IPS-NIHi7 (cell line): ENCODE results near the gene OR10A5.
A peak's percentile ranks its signal among the peaks of the same experiment; 100 is the strongest.
"Not testable (repeated sequence)": the region's sequence is repeated elsewhere in the genome, so short reads cannot be mapped to it uniquely, and the experiment has no call there.

Experiments
- DNase-seq: peaks from one replicate; pipeline ENCODE4 v3.0.0; 2012; ENCODE audit warnings: mixed read lengths; ENCODE audit errors: extremely low spot score

Gene OR10A5, protein sequence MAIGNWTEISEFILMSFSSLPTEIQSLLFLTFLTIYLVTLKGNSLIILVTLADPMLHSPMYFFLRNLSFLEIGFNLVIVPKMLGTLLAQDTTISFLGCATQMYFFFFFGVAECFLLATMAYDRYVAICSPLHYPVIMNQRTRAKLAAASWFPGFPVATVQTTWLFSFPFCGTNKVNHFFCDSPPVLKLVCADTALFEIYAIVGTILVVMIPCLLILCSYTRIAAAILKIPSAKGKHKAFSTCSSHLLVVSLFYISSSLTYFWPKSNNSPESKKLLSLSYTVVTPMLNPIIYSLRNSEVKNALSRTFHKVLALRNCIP

DNA sequence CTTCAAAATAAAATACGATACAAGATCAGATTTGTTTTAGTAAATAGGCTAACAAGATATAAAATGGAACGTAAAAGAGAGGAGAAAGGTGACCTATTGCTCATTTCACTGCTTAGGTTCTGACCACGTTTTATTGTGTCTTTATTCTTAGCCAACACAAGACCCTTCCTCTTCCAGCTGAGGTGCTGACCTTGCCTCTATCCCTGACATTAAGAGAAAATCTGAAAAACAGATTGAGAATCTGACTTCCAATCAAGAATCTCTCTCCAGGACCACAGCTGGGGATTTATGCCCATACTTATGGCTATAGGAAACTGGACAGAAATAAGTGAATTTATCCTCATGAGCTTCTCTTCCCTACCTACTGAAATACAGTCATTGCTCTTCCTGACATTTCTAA, at the start of gene OR10A5:
TSS of gene OR10A5 (plus strand) at position 301 of the 400 bp plus-strand sequence. CDS start at position 301, 0 bp downstream.
- DNase-seq = no peak

DNA sequence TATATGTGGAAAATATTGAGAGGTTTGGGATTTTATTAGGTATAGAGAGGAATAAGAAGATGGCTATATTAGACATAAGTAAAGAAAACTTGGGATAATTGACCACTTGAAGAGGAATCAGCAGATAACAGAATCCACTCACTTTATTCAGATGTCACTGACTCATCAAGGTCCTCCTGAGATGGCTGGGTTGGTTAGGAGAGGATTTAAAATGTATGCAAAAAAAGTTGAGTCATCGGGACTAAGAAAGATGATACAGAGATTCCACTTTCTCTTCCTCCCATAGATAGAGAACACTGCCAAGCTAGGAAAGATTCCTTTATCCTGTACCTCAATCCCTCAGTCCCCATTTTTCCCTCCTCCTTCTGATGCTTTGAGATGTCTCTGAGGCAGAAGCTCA, 46.1 kb upstream of the OR10A5 start, which contains the start of gene OR6A2:
TSS of gene OR6A2 (minus strand) at position 288 of the 400 bp plus-strand sequence. CDS start 3,981 bp downstream, outside the sequence.
- DNase-seq = no peak

DNA sequence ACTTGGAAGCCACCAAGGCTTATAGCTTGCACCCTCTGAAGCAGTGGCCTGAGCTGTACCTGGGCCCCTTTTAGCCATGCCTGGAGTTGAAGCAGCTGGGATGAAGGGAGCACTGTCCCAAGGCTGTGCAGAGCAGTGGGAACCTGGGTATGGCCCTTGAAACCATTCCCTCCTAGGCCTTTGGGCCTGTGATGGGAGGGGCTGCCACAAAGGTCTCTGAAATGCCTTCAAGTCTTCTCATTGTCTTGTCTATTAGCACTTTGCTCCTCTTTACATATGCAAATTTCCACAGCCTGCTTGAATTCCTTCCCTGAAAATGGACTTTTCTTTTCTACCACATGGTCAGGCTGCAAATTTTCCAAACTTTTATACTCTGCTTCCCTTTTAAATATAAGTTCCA, 44.4 kb upstream of the OR10A5 start:
- DNase-seq = not testable (repeated sequence)

- DNase-seq = peak; percentile 79
Measured at GRCh38 chr11:6812390-6813005, 33.0 kb upstream of the OR10A5 start.

DNA sequence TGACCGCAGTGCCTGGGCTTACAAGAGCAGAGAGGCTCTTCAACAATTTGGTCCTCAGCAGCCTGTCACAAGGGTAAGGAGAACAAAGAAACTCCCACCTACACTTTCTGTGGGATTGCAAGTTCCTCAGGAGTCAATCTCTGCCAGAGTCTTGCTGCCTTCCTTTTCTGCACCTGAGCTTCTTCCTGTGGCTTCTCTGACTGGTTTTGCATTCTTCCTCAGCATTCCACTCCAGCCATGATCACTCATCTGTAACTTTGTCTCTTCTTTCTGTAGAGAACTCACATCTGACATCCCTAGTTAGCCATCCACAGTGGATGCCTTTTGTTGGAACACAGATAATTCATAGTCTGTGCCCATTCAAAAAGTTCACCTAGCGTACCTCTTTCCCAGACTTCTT, 31.8 kb upstream of the OR10A5 start:
- no peak for DNase-seq

DNA sequence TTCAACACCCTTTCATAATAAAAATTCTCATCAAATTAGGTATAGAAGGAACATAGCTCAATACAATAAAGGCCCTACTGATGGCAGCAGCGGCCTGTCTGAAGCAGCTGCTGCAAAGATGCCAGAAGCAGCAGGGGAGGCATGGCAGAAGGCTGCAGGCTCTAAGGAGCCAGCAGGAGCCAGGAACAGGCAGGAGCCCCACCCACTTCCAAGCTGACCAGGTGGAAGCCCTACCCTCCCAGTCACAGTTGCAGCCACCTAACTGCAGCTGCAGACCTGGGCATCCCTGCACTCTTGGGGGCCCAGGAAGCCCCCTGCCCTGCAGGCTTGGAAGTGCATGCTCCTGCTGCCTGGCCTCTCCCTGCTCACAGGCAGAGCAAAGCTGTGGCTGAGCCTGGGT, 27.8 kb upstream of the OR10A5 start:
- peak; percentile 62 for DNase-seq

DNA sequence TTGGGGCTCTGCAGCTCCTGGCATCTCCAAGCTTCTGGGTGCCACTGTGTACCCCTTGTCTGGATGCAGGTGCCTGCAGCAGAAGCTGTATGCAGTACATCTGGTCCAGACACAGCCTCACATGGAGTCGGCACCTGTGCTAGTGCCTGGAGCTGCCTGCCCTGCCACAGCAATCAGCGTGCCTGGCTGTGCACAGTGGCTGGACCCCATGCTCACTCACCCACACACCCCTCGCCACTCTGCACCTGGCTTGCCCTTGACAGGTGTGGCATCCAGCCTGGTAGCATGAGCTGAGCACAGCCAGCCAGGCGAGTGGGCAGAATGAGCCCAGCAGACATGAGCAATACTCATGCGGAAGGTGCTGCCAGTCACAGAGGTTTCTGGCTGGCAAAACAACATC, 26.5 kb upstream of the OR10A5 start:
- DNase-seq = no peak

GRCh38 chr11:6824136-6824823, 21.2 kb upstream of the OR10A5 start:
- DNase-seq = no peak

GRCh38 chr11:6825231-6825744, 20.2 kb upstream of the OR10A5 start:
- no peak for DNase-seq

- no peak for DNase-seq
Measured at GRCh38 chr11:6828103-6828502, 17.4 kb upstream of the OR10A5 start.

DNA sequence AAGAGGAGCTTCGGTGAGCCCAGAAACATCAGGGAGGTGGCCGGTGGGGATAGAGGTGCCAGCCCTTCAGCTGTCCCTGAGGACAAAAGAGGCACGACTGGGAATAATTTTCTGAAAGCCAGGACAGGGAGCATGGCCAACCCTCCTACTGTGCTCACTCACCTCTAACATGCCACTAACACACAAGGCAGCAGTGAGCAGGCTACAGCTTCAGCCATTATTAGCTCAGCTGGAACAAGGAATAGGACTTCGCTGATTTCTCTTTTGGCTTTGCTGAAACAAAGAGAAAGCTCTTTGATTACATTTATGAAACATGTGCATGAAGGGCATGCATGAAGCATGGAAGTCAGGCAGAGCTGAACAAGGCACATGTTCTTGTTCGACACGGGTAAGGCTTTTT, 12.1 kb upstream of the OR10A5 start:
- no peak for DNase-seq

GRCh38 chr11:6834021-6834420, 11.5 kb upstream of the OR10A5 start:
- DNase-seq = no peak

DNA sequence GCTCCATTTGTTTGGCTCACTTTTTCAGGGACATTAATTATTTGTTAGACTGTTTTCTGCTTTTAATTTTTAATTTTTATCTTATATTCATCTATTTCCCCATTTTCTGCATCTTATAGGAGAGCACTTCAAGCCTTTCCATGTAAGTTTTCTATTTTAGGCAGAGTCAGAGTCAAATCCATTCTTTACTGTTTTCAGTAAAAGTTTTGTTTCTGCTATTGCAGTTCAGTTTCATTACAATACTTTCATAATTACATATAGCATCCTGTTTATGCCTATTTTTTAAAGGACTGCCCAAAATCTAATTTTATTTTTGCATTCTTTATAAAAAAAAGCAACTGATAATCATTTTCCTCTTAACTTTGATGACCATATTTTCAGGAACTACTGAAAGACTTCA, 3.8 kb upstream of the OR10A5 start:
- DNase-seq = no peak

DNA sequence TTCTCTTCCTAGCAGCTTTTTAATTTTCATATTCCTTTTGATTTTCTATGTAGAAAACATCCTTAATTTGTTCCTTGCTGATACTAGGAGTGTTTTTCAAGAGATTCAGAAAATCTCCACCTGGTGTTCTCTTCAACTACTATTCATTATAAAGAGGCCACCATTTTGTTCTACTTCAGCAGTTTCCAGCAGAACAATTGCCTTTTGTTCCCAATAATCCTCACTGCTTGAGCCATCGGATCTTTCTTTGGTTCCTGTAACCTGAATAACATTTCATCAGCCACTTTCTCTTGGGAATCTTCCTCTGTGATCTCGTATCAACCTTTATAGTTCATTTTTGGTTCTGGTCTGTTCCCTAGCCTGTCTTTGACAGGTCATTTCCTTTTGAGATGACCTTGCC, 1.8 kb upstream of the OR10A5 start:
- no peak for DNase-seq

GRCh38 chr11:6844356-6844755, 1.1 kb upstream of the OR10A5 start:
- DNase-seq = no peak

- no peak for DNase-seq
Measured at GRCh38 chr11:6850526-6850925, 5.0 kb downstream of the OR10A5 start.

DNA sequence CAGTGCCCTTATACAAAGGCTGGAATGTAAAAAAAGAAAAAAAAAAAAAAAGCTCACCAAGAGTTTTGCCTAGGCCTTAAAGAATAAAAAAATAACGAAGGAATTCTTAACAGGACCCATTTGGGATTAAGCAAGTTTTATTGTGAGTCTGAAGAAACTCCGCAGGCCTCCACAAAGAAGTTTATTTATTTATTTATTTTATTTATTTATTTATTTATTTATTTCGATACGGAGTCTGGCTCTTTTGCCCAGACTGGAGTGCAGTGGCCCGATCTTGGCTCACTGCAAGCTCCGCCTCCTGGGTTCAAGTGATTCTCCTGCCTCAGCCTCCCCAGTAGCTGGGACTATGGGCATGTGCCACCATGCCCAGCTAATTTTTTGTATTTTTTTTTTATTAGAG, 9.3 kb downstream of the OR10A5 start:
- not testable (repeated sequence) for DNase-seq

DNA sequence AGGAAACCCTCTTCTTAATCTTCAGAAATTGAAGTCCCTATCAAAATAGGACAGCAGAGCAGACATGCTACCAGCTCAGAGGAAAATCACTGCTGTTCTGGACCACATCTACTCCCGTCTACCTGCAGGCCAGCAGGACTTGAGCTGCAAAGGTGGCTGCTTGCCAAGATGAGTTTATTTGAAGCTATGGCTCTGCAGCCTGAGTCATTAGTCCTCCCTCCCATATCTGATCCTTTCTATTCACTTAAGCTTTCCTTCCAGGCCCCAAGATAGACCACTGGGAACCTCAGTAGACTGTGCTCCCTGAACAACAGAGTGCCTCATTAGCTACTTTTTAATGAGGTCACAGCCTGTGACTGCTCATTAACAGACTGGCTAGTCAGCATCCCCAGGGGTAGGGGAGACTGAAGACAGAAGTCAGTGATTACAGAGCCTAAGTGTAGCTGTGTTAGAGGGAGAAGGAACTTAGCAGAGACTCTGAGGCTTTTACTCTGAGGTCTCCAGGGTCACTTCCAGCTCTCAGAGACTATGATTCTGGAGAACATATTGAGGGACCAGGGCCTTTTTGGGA, 10.6 kb downstream of the OR10A5 start:
- no peak for DNase-seq

DNA sequence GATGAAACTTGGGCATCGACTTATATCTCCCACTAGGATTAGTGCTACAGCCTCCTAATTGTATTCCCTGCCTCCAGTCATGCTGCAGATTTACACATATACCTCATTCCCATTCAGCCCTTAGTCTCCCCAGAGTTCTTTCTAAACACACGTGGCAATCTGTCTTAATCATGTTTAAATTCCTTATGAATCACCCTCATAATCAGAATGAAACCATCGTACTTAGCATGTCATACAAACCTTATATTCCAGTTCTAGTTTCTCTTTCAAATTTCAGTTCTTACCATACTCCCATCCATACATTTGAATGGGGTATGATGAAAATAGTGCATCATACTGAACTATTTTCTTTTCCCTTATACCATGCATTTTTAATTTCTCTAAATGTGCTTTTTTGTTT, 11.4 kb downstream of the OR10A5 start:
- DNase-seq = no peak

DNA sequence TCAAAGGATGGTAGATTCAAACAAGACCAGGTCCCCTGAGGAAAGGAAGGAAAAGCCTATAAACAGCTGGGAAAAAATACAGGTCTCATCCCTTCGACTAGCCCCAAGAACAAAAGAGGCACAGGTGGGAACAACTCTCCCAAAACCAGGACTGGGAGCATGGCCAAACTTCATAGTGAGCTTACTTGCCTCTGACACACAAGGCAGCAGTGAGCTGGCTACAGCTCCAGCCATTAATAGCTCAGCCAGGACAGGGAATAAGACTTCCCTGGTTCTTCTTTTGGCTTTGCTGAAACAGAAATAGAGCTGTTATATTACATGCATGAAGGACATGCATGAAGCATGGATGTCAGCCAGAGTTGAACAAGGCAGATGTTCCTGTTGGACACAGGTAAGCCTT, 17.5 kb downstream of the OR10A5 start, which contains the start of gene OR10A2:
TSS of gene OR10A2 (plus strand) at position 97 of the 400 bp plus-strand sequence. CDS start 6,698 bp downstream, outside the sequence.
- DNase-seq = peak; percentile 17

GRCh38 chr11:6864438-6864837, 19.0 kb downstream of the OR10A5 start:
- DNase-seq = no peak

DNA sequence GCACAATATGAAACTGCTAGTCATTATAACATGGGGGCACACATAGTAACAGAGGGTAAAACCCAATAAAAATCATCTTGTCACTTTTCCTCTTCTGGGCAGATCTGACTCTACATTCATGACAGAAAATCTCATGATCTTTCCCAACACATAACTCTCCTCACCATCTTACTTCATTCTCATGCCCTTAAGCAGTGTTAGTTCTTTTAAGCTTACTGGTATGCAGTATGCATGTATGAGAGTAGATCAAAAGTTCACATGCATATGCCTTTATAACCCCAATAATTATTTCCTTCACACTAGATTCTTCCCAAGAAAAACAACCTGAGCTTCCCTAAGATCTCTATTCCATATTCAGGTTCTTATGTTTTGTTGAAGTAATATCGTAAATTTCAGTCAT, 25.8 kb downstream of the OR10A5 start:
- no peak for DNase-seq
